Natural killer cell treated with Interleukin-12 subunit alpha and Interleukin-12 subunit beta and Interleukin-15 and Interleukin-18, amount 100 ng/mL, for 72 hours (primary cell): ENCODE results near the gene SAMD15. TPM values are rescaled to one million over a fixed set of nuclear protein-coding genes. Genes with fewer than 3 reads are reported as not detected.

Experiments
- total RNA-seq, 2 donors: library from RNA; stranded (reverse); gene quantifications; one replicate each; pipeline ENCODE4 v1.2.3, GENCODE V29; 2022

SAMD15 gene
- total RNA-seq, 2 donors from 2014 or later, result 0.43 to 0.50 TPM

Other genes with a start within 250 kb of the SAMD15 start
- not detected for gene ZDHHC22, start 235.6 kb upstream of the SAMD15 start, total RNA-seq
- under 1 TPM; 0.12 to 0.84 TPM for gene TMEM63C, start 195.6 kb upstream of the SAMD15 start, total RNA-seq
- gene NGB, start 106.2 kb upstream of the SAMD15 start, total RNA-seq, result not detected
- 10 to 100 TPM; 16.1 to 33.1 TPM for gene POMT2, start 56.5 kb upstream of the SAMD15 start, total RNA-seq
- gene GSTZ1, start 56.3 kb upstream of the SAMD15 start, total RNA-seq, result 10 to 100 TPM in 1 of 2 donors, 1 to 10 TPM in 1; 6.5 to 11.6 TPM
- gene TMED8, start 285 bp upstream of the SAMD15 start, total RNA-seq, result 10 to 100 TPM; 23.3 to 25.0 TPM
- 1 to 10 TPM in 1 of 2 donors, under 1 TPM in 1; 0.45 to 1.3 TPM for gene NOXRED1, start 46.1 kb downstream of the SAMD15 start, total RNA-seq
- gene VIPAS39, start 80.2 kb downstream of the SAMD15 start, total RNA-seq, result 10 to 100 TPM; 19.0 to 22.0 TPM
- gene AHSA1, start 80.7 kb downstream of the SAMD15 start, total RNA-seq, result 100 to 1,000 TPM; 214 to 245 TPM
- under 1 TPM; 0.14 to 0.36 TPM for gene ISM2, start 121.4 kb downstream of the SAMD15 start, total RNA-seq
- gene SPTLC2, start 239.3 kb downstream of the SAMD15 start, total RNA-seq, result 10 to 100 TPM; 44.0 to 65.7 TPM